22Rv1 (cell line): ENCODE results near the gene ASPHD2.

Experiments used
- ZFX ChIP-seq: fragments of 450-650 bp; IDR thresholded peaks from 2 replicates; pipeline ENCODE4 v1.6.1; 2017; ENCODE audit warnings: antibody characterized with exemption, borderline replicate concordance
- TF ChIP-seq, protein P1 (sequence below): fragments of 450-650 bp; IDR thresholded peaks from 2 replicates; pipeline ENCODE4 v1.5.1; 2017; ENCODE audit warnings: mild to moderate bottlenecking

DNA sequence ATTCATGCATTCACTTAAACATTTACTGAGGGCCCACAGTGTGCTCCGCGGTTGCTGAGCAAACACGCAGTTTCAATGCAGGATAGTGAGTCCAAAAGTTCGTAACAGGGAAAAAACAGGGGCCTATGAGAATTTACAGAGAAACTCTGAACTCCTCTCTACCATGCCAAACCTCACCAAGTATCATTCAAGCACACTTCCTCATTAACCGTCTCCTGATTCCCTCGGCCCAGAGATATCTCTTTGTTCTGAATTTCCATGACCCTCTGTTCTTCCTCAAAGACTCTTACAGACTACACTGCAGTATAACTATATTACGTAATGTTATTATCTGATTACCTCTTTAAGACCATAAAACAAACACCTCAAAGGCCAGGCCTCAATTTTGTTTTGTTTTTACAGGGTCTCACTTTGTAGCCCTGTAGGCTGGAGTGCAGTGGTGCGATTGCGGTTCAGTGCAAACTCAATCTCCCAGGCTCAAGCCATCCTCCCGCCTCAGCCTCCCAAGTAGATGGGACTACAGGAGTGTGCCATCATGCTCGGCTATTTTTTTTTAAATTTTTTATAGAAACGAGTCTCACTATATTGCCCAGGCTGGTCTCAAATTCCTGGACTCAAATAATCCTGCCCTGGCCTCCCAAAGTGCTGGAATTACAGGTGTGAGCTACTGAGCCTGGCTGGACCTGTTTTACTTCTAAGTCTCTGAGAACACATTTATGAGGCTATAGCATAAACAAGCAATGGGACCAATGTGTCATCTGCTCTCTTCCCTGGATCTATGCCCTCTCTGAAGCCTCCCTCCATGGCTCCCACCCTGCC, 50.9 kb downstream of the ASPHD2 start:
- TF ChIP-seq, protein P1, sequence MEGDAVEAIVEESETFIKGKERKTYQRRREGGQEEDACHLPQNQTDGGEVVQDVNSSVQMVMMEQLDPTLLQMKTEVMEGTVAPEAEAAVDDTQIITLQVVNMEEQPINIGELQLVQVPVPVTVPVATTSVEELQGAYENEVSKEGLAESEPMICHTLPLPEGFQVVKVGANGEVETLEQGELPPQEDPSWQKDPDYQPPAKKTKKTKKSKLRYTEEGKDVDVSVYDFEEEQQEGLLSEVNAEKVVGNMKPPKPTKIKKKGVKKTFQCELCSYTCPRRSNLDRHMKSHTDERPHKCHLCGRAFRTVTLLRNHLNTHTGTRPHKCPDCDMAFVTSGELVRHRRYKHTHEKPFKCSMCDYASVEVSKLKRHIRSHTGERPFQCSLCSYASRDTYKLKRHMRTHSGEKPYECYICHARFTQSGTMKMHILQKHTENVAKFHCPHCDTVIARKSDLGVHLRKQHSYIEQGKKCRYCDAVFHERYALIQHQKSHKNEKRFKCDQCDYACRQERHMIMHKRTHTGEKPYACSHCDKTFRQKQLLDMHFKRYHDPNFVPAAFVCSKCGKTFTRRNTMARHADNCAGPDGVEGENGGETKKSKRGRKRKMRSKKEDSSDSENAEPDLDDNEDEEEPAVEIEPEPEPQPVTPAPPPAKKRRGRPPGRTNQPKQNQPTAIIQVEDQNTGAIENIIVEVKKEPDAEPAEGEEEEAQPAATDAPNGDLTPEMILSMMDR, result no peak
- TF ChIP-seq ZFX, result no peak
